OCI-M2 (cell line): ENCODE measurements around the gene STK26.
A peak's percentile ranks its signal among the peaks of the same experiment; 100 is the strongest.
"Not testable (repeated sequence)": the region's sequence is repeated elsewhere in the genome, so short reads cannot be mapped to it uniquely, and the experiment has no call there.

ENCODE experiments used
- DNase-seq: peaks from one replicate; lab custom pipeline; 2025; ENCODE audit not compliant: unreplicated experiment; lab: John Stamatoyannopoulos, UW

STK26 gene

GRCh38 chrX:132022967-132023895 is at the start of gene STK26:
STK26 (plus strand) TSS chrX:132023302; CDS start chrX:132023618, 316 bp downstream.
- no peak for DNase-seq

GRCh38 chrX:131975851-131976250 is 47.3 kb upstream of the STK26 start:
- DNase-seq = no peak

GRCh38 chrX:131977619-131978018 is 45.5 kb upstream of the STK26 start:
- DNase-seq = no peak

- DNase-seq = no peak
Measured at GRCh38 chrX:131979116-131979515, 44.0 kb upstream of the STK26 start.

- DNase-seq = peak; percentile 38
Measured at GRCh38 chrX:131985526-131986049, 37.5 kb upstream of the STK26 start.

- DNase-seq = peak; percentile 30
Measured at GRCh38 chrX:131987252-131987651, 35.9 kb upstream of the STK26 start.

- no peak for DNase-seq
Measured at GRCh38 chrX:131988236-131988635, 34.9 kb upstream of the STK26 start.

- no peak for DNase-seq
Measured at GRCh38 chrX:132001127-132001526, 22.0 kb upstream of the STK26 start.

GRCh38 chrX:132004728-132005127 is 18.4 kb upstream of the STK26 start:
- no peak for DNase-seq

GRCh38 chrX:132009350-132009749 is 13.8 kb upstream of the STK26 start:
- DNase-seq = no peak

- DNase-seq = not testable (repeated sequence)
Measured at GRCh38 chrX:132010213-132010612, 12.9 kb upstream of the STK26 start.

- peak; percentile 7 for DNase-seq
Measured at GRCh38 chrX:132015875-132016274, 7.2 kb upstream of the STK26 start.

GRCh38 chrX:132016628-132017430 is 6.3 kb upstream of the STK26 start:
- DNase-seq = no peak

- no peak for DNase-seq
Measured at GRCh38 chrX:132017431-132018185, 5.5 kb upstream of the STK26 start.

GRCh38 chrX:132022198-132022966 is 720 bp upstream of the STK26 start:
- DNase-seq = no peak

- no peak for DNase-seq
Measured at GRCh38 chrX:132023896-132024386, 839 bp downstream of the STK26 start.

- DNase-seq = no peak
Measured at GRCh38 chrX:132025041-132025440, 1.9 kb downstream of the STK26 start.

GRCh38 chrX:132030264-132030663 is 7.2 kb downstream of the STK26 start:
- DNase-seq = no peak

- DNase-seq = no peak
Measured at GRCh38 chrX:132031867-132032266, 8.8 kb downstream of the STK26 start.

- no peak for DNase-seq
Measured at GRCh38 chrX:132033166-132033565, 10.1 kb downstream of the STK26 start.
